HCT116 (cell line): ENCODE results near the gene CHTOP.

Experiments used
- CBX3 ChIP-seq: IDR thresholded peaks from 2 replicates; pipeline ENCODE4 v1.6.1; 2012; ENCODE audit warnings: low read depth
- EZH2phosphoT487 ChIP-seq: fragments of 200-600 bp; IDR thresholded peaks from 2 replicates; pipeline ENCODE4 v1.6.1; 2018; ENCODE audit warnings: antibody characterized with exemption, borderline replicate concordance
- JUND ChIP-seq: IDR thresholded peaks from 2 replicates; pipeline ENCODE4 v1.6.1; 2012
- POLR2A ChIP-seq: IDR thresholded peaks from 2 replicates; pipeline ENCODE4 v1.7.0; 2011; ENCODE audit warnings: borderline replicate concordance; ENCODE audit not compliant: insufficient read depth, insufficient read length; ENCODE audit errors: extremely low read depth
- POLR2AphosphoS5 ChIP-seq: IDR thresholded peaks from 2 replicates; pipeline ENCODE4 v1.6.1; 2011; ENCODE audit warnings: mild to moderate bottlenecking, low read depth, low read length, moderate library complexity
- RAD21 ChIP-seq: IDR thresholded peaks from 2 replicates; pipeline ENCODE4 v1.6.1; 2012; ENCODE audit warnings: low read depth, mild to moderate bottlenecking
- SIN3A ChIP-seq: IDR thresholded peaks from 2 replicates; pipeline ENCODE4 v1.6.1; 2012; ENCODE audit warnings: low read depth
- YY1 ChIP-seq: IDR thresholded peaks from 2 replicates; pipeline ENCODE4 v1.6.1; 2011; ENCODE audit warnings: low read length, low read depth, moderate library complexity, mild to moderate bottlenecking; ENCODE audit not compliant: insufficient replicate concordance; ENCODE audit errors: extremely low read depth
- ZNF274 ChIP-seq: fragments of 200-500 bp; sonication (Bioruptor generic); IDR thresholded peaks from 2 replicates; pipeline ENCODE4 v1.6.1; 2014; ENCODE audit warnings: mild to moderate bottlenecking, low read depth, low read length, inconsistent platforms
- TF ChIP-seq, protein P1 (sequence below), 3 experiments: fragments of 200-600 bp in 1 of 3; sonication (generic) in 1 of 3; IDR thresholded peaks in 2 of 3; conservative IDR thresholded peaks in 1 of 3; 2 replicates each; pipeline ENCODE4 v1.5.1; 2012 to 2017; ENCODE audit warnings: low read depth in 2 of 3, low read length in 2 of 3, antibody characterized with exemption in 1 of 3, borderline replicate concordance in 1 of 3, control low read depth in 1 of 3, mild to moderate bottlenecking in 1 of 3, mixed read lengths in 1 of 3, mixed run types in 1 of 3, moderate library complexity in 1 of 3; ENCODE audit not compliant: insufficient read depth in 1 of 3
- TF ChIP-seq, protein P2 (sequence below): IDR thresholded peaks from 2 replicates; pipeline ENCODE4 v1.6.1; 2012
- TF ChIP-seq, protein P3 (sequence below): IDR thresholded peaks from 2 replicates; pipeline ENCODE4 v1.6.1; 2012; ENCODE audit warnings: low read depth

DNA sequence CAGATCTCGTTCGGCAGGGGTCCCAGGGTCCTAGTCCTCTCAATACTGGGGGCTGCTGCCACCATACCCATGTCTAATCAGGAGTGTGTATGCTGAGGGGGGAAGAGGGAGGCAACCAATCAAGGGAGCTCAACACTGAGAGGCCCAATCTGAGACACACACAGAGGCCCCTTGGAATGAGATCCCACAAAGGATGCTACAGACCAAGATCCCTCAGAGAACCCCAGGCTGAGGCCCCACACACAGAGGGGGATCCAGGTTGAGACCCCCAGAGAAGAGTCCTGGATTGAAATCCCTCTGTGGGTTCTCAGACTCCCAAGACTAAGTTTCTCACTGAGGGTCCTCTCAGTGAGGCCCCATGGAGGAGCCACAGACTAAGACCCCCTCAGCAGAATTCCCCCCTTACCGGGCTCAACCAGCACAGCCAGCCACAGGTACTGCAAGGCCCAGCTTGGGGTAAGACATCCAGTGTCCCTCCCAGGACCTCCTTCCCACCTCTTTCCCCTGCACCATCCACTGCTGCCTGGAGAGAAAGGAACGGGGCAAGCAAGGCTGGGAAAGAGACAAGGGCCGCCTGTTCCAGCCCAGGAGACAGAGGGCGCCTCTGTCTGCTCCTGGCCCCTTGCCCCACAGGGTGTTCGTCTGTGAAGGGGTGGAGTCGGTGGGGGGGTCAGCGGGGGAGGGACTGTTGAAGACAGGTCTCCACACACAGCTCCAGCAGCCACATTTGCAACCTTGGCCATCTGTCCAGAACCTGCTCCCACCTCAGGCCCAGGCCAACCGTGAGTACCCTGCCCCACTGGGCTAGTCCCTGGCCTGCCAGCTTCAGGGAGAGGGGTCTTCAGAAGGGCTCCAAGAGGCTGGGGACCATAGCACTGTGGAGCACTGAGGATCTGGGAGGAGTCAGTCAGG is 5.9 kb upstream of the CHTOP start, which contains the start of gene S100A1:
- TF ChIP-seq, protein P1, sequence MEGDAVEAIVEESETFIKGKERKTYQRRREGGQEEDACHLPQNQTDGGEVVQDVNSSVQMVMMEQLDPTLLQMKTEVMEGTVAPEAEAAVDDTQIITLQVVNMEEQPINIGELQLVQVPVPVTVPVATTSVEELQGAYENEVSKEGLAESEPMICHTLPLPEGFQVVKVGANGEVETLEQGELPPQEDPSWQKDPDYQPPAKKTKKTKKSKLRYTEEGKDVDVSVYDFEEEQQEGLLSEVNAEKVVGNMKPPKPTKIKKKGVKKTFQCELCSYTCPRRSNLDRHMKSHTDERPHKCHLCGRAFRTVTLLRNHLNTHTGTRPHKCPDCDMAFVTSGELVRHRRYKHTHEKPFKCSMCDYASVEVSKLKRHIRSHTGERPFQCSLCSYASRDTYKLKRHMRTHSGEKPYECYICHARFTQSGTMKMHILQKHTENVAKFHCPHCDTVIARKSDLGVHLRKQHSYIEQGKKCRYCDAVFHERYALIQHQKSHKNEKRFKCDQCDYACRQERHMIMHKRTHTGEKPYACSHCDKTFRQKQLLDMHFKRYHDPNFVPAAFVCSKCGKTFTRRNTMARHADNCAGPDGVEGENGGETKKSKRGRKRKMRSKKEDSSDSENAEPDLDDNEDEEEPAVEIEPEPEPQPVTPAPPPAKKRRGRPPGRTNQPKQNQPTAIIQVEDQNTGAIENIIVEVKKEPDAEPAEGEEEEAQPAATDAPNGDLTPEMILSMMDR (IDR thresholded peaks at IDR 0.05 in 2 of 3, conservative IDR thresholded peaks at IDR 0.05 in 1 of 3; ENCODE audit: borderline replicate concordance in 1 of 3, insufficient read depth in 1 of 3, low read depth in 2 of 3, low read length in 2 of 3): peak in 1 of 3 experiments; percentile 87; a peak in 1 of 6 replicates
- no peak for TF ChIP-seq YY1
- TF ChIP-seq POLR2A: no peak
- no peak for TF ChIP-seq POLR2AphosphoS5
- TF ChIP-seq, protein P2, sequence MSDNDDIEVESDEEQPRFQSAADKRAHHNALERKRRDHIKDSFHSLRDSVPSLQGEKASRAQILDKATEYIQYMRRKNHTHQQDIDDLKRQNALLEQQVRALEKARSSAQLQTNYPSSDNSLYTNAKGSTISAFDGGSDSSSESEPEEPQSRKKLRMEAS: no peak
- TF ChIP-seq CBX3: no peak
- TF ChIP-seq JUND: no peak
- TF ChIP-seq, protein P3, sequence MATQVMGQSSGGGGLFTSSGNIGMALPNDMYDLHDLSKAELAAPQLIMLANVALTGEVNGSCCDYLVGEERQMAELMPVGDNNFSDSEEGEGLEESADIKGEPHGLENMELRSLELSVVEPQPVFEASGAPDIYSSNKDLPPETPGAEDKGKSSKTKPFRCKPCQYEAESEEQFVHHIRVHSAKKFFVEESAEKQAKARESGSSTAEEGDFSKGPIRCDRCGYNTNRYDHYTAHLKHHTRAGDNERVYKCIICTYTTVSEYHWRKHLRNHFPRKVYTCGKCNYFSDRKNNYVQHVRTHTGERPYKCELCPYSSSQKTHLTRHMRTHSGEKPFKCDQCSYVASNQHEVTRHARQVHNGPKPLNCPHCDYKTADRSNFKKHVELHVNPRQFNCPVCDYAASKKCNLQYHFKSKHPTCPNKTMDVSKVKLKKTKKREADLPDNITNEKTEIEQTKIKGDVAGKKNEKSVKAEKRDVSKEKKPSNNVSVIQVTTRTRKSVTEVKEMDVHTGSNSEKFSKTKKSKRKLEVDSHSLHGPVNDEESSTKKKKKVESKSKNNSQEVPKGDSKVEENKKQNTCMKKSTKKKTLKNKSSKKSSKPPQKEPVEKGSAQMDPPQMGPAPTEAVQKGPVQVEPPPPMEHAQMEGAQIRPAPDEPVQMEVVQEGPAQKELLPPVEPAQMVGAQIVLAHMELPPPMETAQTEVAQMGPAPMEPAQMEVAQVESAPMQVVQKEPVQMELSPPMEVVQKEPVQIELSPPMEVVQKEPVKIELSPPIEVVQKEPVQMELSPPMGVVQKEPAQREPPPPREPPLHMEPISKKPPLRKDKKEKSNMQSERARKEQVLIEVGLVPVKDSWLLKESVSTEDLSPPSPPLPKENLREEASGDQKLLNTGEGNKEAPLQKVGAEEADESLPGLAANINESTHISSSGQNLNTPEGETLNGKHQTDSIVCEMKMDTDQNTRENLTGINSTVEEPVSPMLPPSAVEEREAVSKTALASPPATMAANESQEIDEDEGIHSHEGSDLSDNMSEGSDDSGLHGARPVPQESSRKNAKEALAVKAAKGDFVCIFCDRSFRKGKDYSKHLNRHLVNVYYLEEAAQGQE: no peak
- TF ChIP-seq SIN3A: no peak
- TF ChIP-seq EZH2phosphoT487: no peak
- no peak for TF ChIP-seq ZNF274
- no peak for TF ChIP-seq RAD21
